GM21526 (cell line): ENCODE measurements around the gene COL5A2.

Experiments used
- ATAC-seq: cut with Tn5 transposase; IDR thresholded peaks from one replicate; pipeline ENCODE4 v1.9.1; 2021; ENCODE audit warnings: moderate library complexity; ENCODE audit not compliant: unreplicated experiment, low FRiP score

Gene COL5A2

GRCh38 chr2:189181706-189182105 is 2.1 kb upstream of the COL5A2 start:
- ATAC-seq, result no peak

GRCh38 chr2:189178726-189179569 is 613 bp downstream of the COL5A2 start:
- no peak for ATAC-seq

GRCh38 chr2:189178054-189178453 is 1.5 kb downstream of the COL5A2 start:
- ATAC-seq, result no peak

GRCh38 chr2:189177251-189177840 is 2.2 kb downstream of the COL5A2 start:
- no peak for ATAC-seq

GRCh38 chr2:189176516-189176915 is 3.0 kb downstream of the COL5A2 start:
- ATAC-seq, result no peak

GRCh38 chr2:189175869-189176433 is 3.6 kb downstream of the COL5A2 start:
- no peak for ATAC-seq

GRCh38 chr2:189171956-189172609 is 7.5 kb downstream of the COL5A2 start:
- no peak for ATAC-seq

GRCh38 chr2:189168856-189169499 is 10.6 kb downstream of the COL5A2 start:
- ATAC-seq, result no peak

GRCh38 chr2:189165656-189166380 is 13.7 kb downstream of the COL5A2 start:
- no peak for ATAC-seq

- no peak for ATAC-seq
These were observed 14.8 kb downstream of the COL5A2 start for GRCh38 chr2:189164746-189165145.

- no peak for ATAC-seq
These were observed 15.7 kb downstream of the COL5A2 start for GRCh38 chr2:189163889-189164288.

GRCh38 chr2:189162566-189162965 is 17.0 kb downstream of the COL5A2 start:
- no peak for ATAC-seq

- ATAC-seq, result no peak
These were observed 17.7 kb downstream of the COL5A2 start for GRCh38 chr2:189161894-189162293.

- no peak for ATAC-seq
These were observed 19.8 kb downstream of the COL5A2 start for GRCh38 chr2:189159717-189160116.

GRCh38 chr2:189159273-189159672 is 20.3 kb downstream of the COL5A2 start:
- ATAC-seq, result no peak

GRCh38 chr2:189157939-189158338 is 21.6 kb downstream of the COL5A2 start:
- ATAC-seq, result no peak

GRCh38 chr2:189157456-189157855 is 22.1 kb downstream of the COL5A2 start:
- ATAC-seq, result no peak

- no peak for ATAC-seq
These were observed 23.8 kb downstream of the COL5A2 start for GRCh38 chr2:189155795-189156194.

GRCh38 chr2:189153619-189154018 is 25.9 kb downstream of the COL5A2 start:
- ATAC-seq, result no peak

GRCh38 chr2:189152483-189152882 is 27.1 kb downstream of the COL5A2 start:
- no peak for ATAC-seq
